ENCODE measurements around the gene ZNF678.

ZNF678 gene

DNA sequence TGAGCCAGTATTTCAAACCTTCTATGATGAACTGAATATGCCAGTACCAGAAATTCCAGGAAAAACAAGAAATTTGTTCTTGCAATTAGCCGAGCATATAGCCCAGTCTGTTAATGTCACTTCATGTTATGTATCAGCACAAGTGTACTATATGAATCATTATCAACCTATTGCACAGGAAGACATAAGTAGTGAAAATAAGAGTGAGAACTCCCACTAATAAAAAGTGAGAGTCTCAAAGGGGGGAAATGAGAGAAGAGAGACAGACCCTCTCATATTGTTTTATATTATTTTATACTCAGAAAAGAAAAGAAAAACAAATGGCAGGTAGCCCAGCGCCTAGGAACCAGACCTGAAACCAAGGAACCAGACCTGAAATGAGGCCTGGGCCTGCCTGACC is 155.6 kb downstream of the ZNF678 start:
- no peak for DNase-seq (ENCODE audit: low read depth, low spot score)

DNA sequence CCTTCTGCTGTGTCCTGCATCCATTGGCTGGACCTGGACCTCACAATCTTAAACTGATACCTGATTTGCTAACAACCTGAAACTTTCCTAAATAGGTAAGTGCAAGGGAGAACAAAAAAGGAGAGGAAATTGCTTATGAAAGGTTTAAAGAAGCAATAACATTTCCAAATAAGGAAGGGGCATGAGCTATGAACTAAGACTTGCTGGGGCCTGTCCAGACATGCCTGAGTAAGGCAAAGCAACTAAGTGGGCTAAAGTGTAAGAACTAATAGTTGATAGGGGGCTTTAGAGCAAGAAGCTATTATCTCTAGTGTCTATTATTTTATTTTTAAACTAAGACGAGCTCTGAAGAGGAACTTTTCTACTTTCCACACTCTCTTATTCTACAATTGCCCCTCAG is 160.1 kb downstream of the ZNF678 start:
- DNase-seq (ENCODE audit: low read depth, low spot score): no peak

DNA sequence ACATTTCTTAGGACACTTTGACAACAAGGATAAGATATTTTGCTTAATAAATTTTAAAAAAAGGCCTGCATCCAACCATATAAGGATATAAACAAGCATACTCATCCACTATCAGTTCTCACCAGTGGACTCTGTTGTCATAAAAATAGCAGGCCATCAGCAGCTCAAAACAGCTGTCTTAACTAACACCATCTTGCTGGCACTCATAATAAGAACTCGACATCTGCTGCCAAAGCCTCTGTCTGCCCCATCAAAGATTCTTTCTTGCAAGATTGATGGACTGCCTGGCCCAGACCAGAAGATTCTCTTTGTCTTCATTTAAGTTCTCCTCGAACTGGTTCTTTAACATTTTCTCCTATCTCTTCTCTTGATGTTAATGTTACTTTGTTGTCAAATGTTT is 161.7 kb downstream of the ZNF678 start:
- DNase-seq (ENCODE audit: low read depth, low spot score): no peak

DNA sequence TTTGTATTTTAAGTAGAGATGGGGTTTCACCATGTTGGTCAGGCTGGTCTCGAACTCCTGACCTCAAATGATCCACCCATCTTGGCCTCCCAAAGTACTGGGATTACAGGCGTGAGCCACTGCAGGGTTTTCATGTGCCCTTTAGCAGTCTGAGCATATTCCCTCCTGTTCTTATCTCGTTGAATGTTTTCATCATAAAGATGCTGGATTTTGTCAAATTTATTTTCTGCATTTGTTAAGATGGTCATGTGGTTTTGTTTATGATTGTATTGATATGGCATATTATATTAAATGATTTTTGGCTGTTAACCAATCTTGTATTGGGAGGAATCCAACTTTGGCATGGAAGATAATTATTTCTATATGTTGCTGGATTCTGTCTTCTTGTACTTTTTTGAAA is 163.0 kb downstream of the ZNF678 start:
- DNase-seq (ENCODE audit: low read depth, low spot score): no peak
